Daoy (cell line): ENCODE measurements around the gene CCDC188. TPM values are rescaled to one million over a fixed set of nuclear protein-coding genes. Genes with fewer than 3 reads are reported as not detected.

Experiments used
- DNase-seq: peaks from one replicate; pipeline ENCODE4 v3.0.0-alpha.2; 2015; ENCODE audit warnings: low read depth
- total RNA-seq: library from RNA; depleted of rRNA; stranded (reverse); fragments of >200 nt; shearing (Covaris generic); gene quantifications from 2 replicates; pipeline ENCODE4 v1.2.3, GENCODE V29; 2014; rRNA removed

The CCDC188 gene
- total RNA-seq, 1 experiment from 2014 or later = 0.51 TPM

DNA sequence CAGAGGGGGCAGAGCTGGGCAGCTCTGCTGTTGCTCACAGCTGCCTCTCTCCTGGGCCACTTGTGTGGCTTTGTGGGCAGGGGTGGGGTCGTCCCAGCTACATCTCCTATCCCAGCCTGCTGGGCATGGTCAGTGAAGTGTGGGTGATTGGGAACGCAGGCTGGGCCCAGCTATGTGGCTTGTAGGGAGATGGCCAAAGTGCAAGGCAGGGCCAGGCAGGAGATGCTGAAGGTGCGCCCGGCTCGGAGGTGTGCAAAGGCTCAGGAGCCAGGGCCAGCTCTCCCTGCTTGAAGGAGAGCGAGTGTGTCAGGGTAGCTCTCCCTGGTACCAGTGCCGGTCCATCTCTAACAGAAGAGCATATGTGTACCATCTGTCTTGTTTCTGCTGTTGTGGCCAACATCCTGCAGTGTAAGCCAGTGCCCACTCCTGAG, 43.4 kb downstream of the CCDC188 start:
- DNase-seq = no peak

GRCh38 chr22:20106849-20107237, 44.0 kb downstream of the CCDC188 start:
- no peak for DNase-seq

- DNase-seq = no peak
Observed at GRCh38 chr22:20106205-20106848, 44.5 kb downstream of the CCDC188 start.

DNA sequence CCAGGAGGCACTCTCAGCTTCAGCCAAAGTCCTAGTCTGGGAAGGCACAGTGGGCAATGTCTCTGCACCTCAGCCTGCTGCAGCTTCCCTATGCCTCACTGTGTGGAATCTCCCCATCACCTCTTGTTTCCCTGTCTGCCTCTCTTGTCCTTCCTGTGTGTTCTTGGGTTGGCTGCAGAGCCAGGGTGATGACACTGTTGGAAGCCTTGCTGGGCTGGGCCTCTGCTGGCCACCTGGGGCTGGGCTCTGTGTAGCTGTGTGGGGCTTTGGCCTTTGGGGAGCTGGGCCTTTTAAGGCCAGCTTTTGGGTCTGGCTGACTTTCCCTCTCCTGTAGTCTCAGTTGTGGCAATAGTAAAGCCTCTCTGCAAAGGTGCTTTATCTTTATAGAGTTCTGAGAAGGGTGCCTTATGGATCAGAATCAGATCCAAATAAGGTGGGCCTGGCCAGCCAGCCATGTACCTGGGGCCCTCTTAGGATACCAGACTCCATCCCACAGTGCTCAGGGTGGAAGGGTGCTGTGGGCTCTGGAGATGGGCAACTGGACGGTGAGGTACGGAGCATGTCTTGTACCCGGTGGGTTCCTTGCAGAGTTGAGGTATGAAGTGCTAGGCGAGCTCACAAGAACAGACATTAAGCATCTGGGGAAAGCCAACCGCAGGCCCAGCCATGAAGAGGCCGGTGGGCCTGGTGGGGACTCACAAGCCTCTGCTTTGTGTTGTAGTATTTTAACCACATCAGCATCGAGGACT, 45.2 kb downstream of the CCDC188 start:
- DNase-seq = no peak

GRCh38 chr22:20102203-20102780, 48.6 kb downstream of the CCDC188 start:
- DNase-seq = no peak

DNA sequence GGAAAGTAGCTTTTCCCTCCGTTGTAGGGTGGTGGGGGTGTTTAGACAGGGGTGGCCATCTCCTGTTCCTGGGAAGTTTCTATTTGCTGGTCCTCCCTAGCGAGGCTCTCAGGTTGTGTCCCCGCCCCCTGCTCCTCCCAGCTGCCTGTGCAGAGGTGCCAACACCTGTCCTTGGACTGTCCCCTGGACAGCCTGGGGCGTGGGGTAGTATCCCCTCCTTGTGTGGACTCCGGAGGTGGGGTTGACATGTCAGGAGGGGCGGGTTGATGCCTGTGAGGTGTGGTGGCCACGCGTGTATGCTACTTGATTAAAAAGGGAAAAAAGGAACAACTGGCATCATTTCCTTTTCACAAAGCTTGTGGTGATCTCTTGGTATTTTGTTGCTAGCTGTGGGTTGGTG, 49.2 kb downstream of the CCDC188 start:
- DNase-seq = no peak

DNA sequence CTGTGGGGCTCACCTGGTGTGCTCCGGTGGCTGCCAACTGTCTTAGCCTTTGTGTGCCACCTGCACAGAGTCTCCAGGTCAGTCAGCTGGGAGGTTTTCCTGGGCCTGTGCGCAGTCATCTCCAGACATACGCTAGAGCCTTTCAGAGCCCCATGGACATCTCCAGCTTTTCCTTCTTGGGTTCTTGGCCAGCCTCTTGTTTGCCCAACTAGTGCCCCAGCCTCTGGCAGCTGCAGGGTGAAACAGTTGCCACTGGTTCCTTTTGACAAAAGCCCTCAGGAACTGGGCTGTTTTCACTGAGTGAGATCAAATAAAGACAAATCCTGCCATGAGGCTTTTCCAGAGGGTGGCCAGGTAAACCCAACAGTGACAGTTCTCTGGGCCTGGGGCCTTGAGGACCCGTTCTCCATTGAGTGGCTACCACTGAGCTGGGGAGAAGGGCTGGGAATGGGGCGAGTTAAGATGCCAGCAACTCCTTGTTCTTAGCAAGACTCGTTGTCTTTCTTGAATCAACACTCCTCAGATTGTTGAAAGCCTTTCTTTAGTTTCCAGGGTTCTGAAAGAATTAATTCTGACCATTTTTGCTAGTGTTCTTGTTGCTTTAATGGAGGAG, 51.6 kb downstream of the CCDC188 start:
- DNase-seq = no peak

Other genes starting within 250 kb of the CCDC188 start
- 128 and 166 TPM in 2 replicates for gene COMT, start 209.3 kb downstream of the CCDC188 start, total RNA-seq
- 31.9 and 40.2 TPM in 2 replicates for gene TXNRD2, start 209.2 kb downstream of the CCDC188 start, total RNA-seq
- 3.4 and 6.2 TPM in 2 replicates for gene ARVCF, start 134.2 kb downstream of the CCDC188 start, total RNA-seq
- gene TANGO2, start 129.9 kb downstream of the CCDC188 start, total RNA-seq = 17.3 and 21.1 TPM in 2 replicates
- 22.3 and 27.9 TPM in 2 replicates for gene DGCR8, start 70.8 kb downstream of the CCDC188 start, total RNA-seq
- 1,098 and 1,301 TPM in 2 replicates for gene RANBP1, start 35.0 kb downstream of the CCDC188 start, total RNA-seq
- 36.6 and 41.3 TPM in 2 replicates for gene TRMT2A, start 33.8 kb downstream of the CCDC188 start, total RNA-seq
- gene ZDHHC8, start 19.3 kb downstream of the CCDC188 start, total RNA-seq = 3.3 and 20.7 TPM in 2 replicates
- 1.7 and 5.1 TPM in 2 replicates for gene RTN4R, start 117.3 kb upstream of the CCDC188 start, total RNA-seq
- gene DGCR6L, start 169.0 kb upstream of the CCDC188 start, total RNA-seq = 59.8 and 69.1 TPM in 2 replicates
- gene ZNF74, start 243.1 kb upstream of the CCDC188 start, total RNA-seq = 6.3 and 10.4 TPM in 2 replicates